HG03103 (cell line): Measurements from ENCODE around the gene TOR1B.
"Not testable (repeated sequence)": the region's sequence is repeated elsewhere in the genome, so short reads cannot be mapped to it uniquely, and the experiment has no call there.

ENCODE experiments used
- ATAC-seq: cut with Tn5 transposase; IDR thresholded peaks from one replicate; pipeline ENCODE4 v1.9.1; 2021; ENCODE audit warnings: low read depth; ENCODE audit not compliant: unreplicated experiment

Gene TOR1B

GRCh38 chr9:129776096-129776495 lies 26.9 kb upstream of the TOR1B start:
- not testable (repeated sequence) for ATAC-seq

- no peak for ATAC-seq
Measured at GRCh38 chr9:129776566-129776937, 26.4 kb upstream of the TOR1B start.

DNA sequence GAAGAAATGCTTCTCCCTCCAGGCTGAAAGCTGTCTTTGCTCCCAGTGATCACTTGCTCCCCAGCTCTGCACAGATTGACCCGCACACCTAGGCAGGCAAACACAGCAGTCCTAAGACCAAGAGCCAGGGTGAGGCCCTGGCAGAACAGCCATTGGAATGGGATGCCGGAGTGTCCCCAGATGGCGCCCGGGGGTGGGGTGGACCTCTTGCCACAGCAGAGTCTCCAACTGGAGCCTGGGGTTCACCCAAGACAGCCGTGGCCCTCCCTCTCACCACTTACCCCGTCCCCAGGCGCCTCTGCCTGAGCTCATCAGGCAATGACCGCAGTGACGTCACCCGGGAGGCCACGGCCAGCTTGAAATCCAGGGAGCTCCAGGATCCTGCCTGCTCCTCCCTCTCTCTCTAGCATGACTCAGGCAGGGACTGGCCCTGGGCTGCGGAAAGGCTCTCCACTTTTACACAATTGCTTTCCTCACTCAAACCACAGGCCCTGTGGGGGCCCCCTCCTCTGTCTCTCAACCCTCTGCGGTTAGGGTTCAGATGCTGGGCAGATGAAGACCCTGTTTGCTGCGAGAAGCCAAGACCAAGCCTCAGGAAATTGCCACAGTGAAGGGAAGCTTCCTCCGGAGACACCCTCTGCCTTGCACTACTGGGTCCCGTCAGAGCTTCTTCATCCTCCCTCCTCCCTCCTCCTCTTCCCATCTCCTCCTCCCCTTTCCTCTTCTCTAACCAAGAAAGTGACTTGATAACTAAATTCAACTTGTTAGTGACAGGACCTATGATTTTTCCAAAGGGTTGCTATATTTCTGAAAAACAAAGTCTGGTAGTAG lies 25.8 kb upstream of the TOR1B start:
- no peak for ATAC-seq

DNA sequence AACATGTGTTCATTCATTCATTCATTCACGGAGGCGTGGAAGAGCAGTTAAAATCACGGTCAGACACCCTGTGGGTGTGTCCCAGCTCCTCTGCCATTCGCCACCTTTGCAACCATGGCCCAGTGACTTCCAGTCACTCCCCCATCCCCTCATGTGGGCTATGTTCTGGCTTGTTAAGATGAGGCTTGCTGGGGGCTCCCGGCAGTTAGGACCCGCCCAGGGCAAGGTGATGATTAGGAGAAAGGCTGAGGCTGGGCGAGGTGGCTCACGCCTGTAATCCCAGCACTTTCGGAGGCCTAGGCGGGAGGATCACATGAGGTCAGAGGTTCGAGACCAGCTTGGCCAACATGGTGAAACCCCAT lies 25.2 kb upstream of the TOR1B start:
- no peak for ATAC-seq

DNA sequence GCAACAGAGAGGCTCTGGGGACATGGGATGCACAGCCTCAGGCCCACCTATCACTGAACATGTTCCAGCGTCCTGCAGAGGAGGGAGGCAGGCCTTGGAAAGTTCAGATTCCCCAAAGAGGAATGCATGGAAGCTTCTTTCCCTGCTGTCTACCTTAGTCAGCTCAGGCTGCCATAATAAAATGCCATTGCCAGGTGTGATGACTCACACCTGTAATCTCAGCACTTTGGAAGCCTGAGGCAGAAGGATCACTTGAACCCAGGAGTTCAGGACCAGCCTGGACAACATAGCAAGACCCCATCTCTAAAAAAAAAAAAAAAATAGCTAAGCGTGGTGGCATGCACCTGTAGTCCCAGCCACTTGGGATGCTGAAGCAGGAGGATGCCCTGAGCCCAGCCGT lies 24.5 kb upstream of the TOR1B start:
- no peak for ATAC-seq

DNA sequence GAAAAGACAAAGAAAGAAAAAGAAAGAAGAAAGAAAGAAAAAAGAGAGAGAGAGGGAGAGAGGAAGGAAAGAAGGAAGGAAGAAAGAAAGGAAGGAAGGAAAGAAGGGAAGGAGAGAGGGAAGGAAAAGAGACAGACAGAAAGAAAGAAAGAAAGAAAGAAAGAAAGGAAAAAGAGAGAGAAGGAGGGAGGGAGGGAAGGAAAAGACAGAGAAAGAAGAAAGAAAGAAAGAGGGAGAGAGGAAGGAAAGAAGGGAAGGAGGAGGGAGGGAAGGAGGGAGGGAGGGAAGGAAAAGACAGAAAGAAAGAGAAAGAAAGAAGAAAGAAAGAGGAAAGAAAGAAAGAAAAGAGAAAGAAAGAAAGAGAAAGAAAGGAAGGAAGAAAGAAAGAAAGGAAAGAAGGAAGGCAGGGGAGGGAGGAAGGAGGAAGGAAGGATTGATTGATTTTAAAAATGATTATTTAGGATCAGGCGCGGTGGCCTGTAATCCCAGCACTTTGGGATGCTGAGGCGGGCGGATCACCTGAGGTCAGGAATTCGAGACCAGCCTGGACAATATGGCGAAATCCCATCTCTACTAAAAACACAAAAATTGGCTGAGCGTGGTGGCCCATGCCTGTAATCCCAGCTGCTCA lies 23.3 kb upstream of the TOR1B start:
- no peak for ATAC-seq

- ATAC-seq: no peak
Measured at GRCh38 chr9:129781131-129781530, 21.9 kb upstream of the TOR1B start.

GRCh38 chr9:129781981-129782380 lies 21.0 kb upstream of the TOR1B start:
- no peak for ATAC-seq

DNA sequence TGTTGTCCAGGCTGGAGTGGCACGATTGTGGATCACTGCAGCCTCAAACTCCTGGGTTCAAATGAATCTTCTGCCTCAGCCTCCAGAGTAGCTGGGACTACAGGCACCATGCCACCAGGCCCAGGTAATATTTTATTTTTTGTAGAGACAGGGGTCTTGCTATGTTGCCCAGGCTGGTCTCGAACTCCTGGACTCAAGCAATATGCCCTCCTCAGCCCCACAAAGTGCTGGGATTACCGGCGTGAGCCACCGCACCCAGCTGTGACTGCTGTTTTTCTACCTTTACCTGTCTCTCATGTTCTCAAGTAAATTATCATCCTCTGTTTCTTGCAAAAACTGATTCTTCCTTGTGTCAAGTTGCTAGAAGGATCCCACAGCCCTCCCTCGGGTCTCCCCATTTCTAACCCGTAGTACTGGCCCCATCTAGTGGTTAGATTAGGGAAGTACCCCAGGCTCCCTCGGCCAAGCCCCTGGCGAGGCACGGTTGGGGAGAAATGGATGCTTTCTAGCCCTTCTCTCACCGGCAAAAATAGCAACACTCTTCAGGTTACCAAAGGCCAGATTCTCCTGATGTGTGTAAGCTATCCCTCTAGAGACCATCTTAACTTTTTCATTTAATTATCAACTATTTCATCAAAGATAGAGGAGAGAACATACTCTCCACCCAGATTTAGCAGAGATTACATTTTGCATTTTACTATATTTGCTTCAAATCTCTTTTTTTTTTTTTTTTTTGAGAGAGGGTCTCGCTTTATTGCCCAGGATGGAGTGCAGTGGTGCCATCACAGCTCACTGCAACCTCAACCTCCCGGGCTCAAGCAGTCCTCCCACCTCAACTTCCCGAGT lies 19.2 kb upstream of the TOR1B start:
- ATAC-seq: no peak

GRCh38 chr9:129784970-129785369 lies 18.0 kb upstream of the TOR1B start:
- not testable (repeated sequence) for ATAC-seq

DNA sequence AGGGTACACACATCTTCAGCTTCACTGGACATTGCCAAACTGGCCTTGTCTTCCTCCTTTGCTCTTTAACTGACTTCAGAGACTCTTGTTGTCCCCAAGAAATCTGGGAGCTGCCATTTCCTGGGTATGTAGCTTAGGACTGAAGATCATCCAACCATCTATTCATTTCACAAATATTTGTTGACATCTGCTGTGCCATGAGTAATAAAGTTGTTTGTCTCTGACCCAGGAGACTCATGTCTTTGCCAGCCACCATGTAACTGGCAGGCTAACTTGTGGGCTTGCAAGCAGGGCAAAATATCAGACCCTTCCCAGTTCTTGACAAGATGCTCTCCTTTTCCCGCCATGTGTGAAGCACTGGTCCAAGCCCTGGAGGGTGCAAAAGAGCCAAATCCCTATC lies 17.1 kb upstream of the TOR1B start:
- no peak for ATAC-seq

- ATAC-seq: no peak
Measured at GRCh38 chr9:129786481-129786880, 16.5 kb upstream of the TOR1B start.

DNA sequence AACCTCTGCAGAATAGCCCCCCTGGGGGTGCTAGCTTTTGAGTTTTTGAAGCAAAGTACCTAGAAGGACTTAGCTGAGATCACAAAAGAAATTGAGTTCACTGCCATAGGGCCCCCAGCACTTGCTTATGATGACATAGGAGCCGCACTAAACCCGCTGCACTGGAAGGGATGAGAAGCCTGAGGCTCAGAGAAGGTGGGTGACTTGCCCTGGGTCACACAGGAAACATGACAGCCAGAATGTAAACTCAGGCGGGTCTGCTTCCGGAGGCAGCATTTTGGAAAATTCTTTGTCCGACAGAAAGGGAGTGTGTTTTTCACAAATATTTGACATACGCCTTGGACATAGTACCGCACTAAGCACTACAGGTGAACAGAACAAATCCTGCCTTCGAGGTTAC lies 8.4 kb upstream of the TOR1B start:
- ATAC-seq: no peak

GRCh38 chr9:129796029-129796428 lies 7.0 kb upstream of the TOR1B start:
- ATAC-seq: not testable (repeated sequence)

DNA sequence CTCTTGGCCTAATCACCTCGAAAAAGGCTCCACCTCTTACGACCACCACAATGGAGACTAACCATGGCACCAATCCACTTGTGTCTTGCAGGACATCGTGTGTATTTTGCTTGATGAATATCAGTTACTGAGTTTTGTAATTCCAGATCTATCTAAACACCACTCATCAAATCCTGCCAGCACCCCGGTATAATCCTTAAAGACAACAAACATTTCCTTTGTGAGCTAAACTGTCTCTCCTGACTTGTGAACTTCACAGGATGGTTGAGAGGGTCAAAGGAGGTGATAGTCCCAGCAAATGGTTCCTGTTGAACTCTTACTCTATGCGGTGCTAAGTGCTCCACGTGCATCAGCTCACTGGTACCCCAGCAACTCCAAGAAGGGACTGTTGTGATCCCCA lies 4.0 kb upstream of the TOR1B start:
- ATAC-seq: no peak

DNA sequence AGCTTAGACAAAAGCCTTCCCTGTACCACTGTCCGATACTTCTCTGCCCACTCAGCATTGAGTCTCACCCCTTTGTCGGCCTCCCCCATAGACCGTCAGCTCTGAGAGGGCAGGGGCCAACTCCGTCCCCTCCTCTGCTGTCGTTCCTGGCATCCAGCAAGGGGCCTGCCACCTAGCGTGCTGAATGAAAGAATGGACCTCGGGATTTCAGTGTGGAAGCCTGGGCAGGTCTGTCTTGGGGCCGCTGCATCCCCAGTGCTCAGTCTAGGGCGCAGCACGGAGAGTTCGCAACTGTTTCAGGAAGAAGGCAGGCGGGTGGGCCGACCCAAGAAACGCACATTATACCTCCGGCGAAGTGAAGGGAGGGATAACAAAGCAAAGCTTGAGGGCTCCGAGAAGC lies 1.5 kb upstream of the TOR1B start:
- no peak for ATAC-seq

GRCh38 chr9:129803676-129804060 lies 684 bp downstream of the TOR1B start:
- ATAC-seq: no peak

- no peak for ATAC-seq
Measured at GRCh38 chr9:129806061-129806460, 3.1 kb downstream of the TOR1B start.

GRCh38 chr9:129809346-129809745 lies 6.4 kb downstream of the TOR1B start:
- ATAC-seq: no peak

GRCh38 chr9:129810116-129810515 lies 7.1 kb downstream of the TOR1B start:
- ATAC-seq: no peak

GRCh38 chr9:129810788-129811187 lies 7.8 kb downstream of the TOR1B start:
- ATAC-seq: no peak
